ENCODE data around the gene CCDC54.

DNA sequence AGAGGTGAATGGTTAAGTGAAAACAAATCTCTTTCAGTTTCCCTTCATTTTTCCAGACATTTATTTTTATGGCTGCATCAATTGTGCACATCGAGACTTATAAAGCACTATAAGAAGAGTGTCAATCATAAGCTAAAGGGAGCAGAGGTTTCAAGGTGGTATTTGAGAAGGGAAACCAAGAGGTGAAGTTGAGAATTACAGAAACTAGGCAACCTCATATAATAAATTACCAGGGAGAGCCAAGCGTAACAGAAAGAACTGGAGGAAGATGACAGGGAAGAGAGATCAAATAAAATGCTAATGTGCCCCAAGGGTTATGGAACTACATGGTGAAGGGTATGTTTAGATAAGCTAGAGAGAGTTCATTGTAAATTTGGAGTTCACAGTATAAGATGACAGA is 6.3 kb upstream of the CCDC54 start:
- TF ChIP-seq, protein P1, sequence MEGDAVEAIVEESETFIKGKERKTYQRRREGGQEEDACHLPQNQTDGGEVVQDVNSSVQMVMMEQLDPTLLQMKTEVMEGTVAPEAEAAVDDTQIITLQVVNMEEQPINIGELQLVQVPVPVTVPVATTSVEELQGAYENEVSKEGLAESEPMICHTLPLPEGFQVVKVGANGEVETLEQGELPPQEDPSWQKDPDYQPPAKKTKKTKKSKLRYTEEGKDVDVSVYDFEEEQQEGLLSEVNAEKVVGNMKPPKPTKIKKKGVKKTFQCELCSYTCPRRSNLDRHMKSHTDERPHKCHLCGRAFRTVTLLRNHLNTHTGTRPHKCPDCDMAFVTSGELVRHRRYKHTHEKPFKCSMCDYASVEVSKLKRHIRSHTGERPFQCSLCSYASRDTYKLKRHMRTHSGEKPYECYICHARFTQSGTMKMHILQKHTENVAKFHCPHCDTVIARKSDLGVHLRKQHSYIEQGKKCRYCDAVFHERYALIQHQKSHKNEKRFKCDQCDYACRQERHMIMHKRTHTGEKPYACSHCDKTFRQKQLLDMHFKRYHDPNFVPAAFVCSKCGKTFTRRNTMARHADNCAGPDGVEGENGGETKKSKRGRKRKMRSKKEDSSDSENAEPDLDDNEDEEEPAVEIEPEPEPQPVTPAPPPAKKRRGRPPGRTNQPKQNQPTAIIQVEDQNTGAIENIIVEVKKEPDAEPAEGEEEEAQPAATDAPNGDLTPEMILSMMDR (IDR thresholded peaks at IDR 0.05), result no peak
- TF ChIP-seq POLR2A (IDR thresholded peaks at IDR 0.05), result no peak
